GM19467 (cell line): ENCODE measurements around the gene CRTC1.
"Not testable (repeated sequence)": the region's sequence is repeated elsewhere in the genome, so short reads cannot be mapped to it uniquely, and the experiment has no call there.

Experiments used
- ATAC-seq: cut with Tn5 transposase; IDR thresholded peaks from one replicate; pipeline ENCODE4 v1.9.1; 2021; ENCODE audit warnings: mild to moderate bottlenecking, moderate library complexity; ENCODE audit not compliant: unreplicated experiment

Gene CRTC1

DNA sequence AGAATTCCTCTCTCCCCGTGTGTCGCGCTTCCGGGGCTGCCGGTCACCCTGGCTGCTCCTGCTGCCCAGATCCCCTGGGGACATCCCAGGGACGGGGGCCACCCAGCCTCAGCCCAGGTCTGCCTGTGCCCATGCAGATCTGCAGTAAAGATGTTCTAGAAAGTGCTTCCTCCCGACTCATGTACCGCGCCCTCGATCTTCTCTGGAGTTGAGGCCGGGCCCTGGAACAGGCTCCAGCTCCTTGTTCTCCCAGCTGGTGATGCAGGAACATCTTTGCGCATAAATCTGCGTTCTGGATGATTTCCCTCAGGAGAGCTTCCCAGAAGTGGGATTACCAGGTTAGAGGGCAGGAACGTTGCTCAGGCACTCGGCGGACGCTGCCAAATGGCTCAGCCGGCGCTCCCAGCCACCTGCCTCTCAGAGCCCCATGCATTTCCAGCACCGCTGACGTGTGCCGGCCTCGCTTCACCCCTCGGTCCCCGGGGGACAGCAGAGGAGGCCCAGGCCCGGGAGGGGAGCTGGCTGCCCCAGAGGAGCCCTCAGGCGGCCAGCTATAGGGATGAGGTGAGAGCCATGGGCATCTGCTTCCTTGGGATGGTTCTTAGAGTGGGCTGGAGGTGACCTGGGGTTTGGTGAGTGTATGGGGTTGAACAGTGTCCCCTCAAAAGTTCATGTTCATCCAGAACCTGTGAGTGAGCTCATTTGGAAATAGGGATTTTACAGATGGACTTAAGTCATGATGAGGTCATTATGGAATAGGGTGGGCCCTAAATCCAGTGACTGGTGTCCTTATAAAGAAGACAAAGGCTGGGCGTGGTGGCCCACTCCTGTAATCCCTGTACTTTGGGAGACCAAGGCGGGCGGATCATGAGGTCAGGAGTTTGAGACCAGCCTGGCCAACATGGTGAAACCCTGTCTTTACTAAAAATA lies 42.6 kb downstream of the CRTC1 start:
- no peak for ATAC-seq

DNA sequence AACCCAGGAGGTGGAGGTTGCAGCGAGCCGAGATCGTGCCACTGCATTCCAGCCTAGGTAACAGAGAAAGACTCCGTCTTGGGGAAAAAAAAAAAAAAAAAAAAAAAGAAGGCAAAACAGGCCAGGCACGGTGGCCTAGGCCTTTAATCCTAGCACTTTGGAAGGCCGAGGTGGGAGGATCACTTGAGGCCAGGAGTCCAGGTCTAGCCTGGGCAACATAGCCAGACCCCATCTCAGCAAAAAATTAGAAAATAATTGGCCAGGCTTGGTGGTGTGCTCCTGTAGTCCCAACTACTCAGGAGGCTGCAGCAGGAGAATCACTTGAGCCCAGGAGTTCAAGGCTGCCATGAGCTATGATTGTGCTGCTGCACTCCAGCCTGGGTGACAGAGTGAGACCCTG lies 43.4 kb downstream of the CRTC1 start:
- no peak for ATAC-seq

DNA sequence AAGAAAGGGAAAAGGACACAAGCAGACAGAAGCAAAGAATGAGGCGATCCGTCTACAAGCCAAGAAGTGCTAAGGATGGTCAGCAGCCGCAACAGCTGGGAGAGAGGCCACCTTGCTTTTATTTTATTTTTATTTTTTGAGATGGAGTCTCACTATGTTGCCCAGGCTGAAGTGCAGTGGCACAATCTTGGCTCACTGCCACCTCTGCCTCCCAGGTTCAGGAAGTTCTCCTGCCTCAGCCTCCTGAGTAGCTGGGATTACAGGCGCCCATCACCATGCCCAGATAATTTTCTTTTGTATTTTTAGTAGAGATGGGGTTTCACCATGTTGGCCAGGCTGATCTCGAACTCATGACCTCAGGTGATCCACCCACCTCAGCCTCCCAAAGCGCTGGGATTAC lies 44.1 kb downstream of the CRTC1 start:
- ATAC-seq: not testable (repeated sequence)

DNA sequence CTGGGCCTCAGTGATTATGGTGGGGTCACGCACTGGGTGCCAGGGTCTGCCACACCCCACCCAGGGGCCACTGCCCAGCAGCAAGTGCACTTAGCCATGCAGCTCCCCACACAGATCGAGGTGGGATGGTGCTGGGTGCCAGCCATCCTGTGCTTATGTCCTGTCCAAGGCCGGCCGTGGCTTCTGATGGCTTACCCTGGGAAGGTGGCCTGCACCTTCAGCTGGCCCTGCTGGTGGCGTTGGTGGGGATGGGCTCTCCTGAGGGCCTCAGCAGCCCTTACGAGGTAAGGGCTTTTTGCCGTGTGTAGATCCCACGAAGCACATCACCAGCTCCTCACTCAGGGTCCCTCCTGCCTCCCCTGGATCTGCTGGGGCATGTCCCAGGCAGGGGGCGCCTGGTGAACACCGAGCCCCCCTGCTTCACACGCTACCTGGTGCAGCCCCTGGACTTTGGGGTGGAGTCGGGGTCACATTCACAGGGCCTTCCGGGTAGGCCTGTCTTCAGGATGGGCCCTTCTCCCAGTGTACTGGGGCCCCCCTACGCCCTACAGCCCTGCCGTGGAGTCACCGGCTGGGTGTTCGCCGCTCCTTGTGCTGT lies 46.6 kb downstream of the CRTC1 start:
- no peak for ATAC-seq

DNA sequence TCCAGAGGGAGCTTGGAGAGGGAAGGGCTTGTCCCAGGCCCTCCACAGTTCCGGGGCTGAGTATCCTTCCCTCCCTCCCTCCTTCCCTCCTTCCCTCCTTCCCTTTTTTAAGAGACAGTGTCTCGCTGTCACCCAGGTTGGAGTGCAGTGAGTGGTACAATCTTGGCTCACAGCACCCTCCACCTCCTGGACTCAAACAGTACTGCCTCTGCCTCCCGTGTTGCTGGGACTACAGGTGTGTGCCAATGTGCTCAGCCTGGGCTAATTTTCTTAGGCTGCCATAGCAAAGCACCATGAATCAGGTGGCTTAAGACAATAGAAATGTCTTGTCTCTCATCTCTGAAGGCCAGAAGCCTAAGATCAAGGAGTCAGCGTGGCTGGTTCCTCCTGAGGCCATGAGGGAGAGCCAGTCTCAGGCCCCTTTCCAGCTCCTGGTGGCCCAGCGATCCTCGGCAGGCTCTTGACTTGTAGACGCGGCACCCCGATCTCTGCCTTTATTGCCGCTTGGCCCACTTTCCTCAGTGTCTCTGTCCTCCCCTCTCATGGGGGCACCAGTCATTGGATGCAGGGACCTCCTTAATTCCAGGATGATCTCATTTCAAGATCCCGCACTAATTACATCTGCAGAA lies 47.5 kb downstream of the CRTC1 start:
- no peak for ATAC-seq

DNA sequence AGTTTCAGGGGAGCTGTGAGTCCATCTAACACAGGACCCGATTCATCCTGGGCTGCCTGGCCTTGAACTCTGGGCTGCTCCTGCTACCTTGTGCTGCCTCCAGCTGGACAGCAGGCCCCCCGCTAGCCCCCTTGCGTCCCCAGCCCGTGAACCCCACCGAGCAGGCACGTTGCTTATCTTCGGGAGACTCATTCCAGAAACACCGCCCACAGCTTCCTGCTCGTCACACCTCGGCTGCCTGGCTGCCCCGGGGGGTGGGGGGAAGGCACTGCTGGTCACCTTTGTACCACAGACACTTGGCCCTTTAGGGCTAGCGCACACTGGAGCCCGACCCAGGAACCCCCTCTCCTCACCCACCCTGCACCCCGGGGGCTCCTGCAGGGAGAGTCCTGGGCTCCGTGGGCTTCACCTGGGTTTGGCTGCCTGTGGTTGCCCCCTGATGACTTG lies 48.1 kb downstream of the CRTC1 start:
- ATAC-seq: no peak

DNA sequence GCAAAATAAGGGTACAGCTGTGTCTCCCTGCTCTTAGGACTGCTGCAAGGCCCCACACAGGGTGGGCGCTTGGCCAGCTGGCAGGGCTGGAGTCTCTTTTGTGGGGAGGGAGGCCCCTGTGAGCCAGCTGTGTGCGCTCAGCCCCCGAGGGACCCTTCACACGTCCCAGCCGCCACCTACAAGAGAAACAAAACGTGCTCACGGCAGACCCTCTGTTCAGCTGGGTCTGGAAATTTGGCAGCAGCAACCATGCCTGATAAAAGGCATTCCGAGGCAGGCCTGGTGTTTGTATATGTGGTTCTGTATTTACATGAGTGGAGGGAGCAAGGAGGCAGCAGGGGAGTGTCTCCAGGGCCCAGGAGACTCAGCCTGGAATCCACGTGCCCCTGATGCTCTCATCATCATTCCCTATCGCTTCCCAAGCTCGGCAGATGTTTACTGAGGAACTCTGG lies 49.7 kb downstream of the CRTC1 start:
- ATAC-seq: no peak

DNA sequence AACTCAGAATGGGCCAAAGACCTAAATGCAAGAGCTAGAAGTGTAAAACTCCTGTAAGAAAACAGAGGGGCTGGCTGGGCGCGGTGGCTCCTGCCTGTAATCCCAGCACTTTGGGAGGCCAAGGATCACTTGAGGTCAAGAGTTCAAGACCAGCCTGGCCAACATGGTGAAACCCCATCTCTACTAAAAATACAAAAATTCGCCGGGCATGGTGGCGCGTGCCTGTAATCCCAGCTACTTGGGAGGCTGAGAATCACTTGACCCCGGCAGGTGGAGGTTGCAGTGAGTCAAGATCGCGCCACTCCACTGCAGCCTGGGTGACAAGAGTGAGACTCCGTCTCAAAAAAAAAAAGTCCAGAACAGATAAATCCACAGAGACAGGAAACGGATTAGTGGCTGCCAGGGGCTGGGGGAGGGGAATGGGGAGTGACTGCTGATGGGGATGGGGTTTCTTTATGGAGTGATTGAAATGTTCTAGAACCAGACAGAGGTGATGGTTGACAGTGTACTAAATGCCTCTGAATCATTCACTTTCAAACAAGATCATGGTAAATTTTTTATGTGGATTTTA lies 50.4 kb downstream of the CRTC1 start:
- not testable (repeated sequence) for ATAC-seq

DNA sequence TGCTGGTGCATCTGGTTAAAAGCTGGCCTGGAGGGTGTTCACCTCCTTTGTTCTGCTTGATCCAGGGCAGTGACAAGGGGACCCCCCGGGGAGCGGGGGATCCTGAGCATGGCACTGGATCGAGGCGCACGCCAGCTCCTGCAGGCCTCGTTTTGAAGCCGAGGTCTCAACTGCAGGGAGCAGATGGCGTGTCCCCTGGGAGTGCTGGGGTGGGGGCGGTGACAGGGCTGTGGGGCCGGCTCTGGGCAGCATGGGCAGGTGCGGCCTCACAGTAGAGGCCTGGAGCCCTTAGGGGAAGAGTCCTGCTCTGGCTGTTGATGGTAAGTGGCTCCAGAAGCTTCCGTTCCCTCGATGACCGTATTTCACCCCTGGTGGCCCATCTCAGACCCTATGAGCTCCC lies 51.8 kb downstream of the CRTC1 start:
- ATAC-seq: no peak

DNA sequence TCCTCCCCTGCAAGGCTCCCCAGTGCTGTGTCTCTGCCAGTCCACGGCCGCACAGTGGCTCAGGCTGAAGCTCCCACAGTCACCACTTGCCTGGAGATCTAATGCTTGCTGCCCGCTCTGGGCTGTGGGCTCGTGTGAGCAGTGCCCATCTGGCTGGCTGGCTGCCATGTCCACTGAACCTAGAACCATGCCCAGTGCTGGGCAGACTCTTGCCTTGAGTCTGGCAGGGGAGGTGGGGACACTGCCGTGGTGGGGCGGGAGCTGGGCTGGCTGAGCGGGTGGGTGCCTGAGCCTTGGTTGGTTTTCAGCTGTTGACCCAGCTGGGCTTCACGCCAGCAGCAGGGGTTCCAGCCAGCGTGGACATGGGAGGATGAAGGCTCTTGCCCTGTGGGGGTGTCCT lies 52.3 kb downstream of the CRTC1 start:
- no peak for ATAC-seq

DNA sequence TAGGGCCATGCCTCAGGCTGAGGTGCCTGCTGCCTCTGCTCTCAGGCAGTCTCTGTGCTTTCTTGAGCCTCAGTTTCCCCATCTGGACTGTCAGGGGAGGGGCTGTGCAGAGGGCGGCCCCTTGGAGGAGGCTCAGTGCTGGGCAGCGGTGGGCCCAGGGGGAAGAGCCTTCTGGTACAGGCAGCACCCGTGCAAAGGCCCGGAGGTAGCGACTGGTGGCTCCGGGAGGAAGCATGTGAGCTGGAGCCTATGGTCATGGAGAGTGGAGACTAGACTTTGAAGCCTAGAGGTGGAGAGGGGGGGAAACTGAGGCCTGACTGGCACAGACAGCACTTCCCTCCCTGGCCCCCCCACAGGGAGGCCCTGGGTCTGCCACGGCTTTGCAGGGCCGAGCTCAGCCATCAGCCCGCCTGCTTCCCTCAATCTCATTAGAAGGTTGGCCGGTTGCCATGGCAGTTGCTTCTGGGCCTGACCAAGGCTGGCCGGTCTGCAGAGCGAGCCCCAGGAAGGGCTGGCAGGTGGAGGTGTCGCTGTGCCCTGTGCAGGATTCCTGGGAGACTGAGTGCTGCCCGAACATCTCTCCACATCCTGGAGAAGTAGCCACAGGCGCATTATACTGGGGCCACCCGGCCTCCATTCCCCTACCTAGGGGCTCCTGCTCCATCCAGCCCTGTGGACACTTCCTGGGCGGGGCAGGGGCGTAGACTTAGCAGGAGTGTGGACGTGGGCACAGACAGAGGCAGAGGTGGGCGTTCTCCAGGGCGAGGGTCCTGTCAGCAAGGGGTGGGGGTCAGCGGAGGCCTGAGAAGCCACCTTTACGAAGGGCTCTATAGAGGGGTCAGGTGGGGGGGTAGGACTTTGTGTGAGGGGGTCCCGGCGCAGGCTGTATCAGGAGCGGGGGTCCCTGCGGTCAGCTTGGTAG lies 53.2 kb downstream of the CRTC1 start:
- ATAC-seq: no peak

DNA sequence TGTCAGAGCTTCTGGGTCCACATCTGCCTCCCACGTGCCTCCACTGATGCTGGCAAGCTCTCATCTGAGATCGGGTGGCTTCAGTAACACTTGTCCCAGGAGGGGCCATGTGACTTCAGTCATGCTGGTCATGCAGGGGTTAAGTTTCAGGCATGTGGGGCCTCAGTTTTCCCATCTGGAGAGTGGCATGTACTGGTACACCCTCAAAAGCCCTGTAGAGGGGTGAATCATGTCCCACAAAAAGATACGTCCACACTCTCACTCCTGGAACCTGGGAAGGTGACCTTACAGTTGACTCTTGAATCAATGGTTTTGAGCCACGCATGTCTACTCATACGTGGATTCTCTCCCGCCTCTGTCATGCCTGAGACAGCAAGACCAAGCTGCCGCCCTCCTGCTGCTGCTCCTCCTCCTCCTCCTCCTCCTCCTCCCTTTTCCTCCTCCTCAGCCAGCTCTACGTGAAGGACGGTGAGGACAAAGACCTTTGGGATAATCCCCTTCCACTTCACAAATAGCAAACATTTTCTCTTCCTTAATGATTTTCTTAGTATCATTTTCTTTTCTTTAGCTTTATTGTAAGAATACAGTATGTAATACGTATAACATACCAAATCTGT lies 54.0 kb downstream of the CRTC1 start:
- ATAC-seq: no peak

DNA sequence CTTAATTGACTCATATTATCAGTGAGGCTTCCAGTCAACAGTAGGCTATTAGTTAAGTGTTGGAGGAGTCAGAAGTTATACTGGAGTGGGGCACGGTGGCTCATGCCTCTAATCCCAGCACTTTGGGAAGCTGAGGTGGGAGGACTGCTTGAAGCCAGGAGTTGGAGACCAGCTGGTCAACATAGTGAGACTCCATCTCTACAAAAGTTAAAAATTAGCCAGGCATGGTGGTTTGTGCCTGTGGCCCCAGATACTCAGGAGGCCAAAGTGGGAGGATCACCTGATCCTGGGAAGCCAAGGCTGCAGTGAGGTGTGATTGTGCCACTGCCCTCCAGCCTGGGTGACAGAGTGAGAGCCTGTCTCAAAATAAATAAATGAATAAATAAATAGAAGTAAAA lies 54.5 kb downstream of the CRTC1 start:
- no peak for ATAC-seq

DNA sequence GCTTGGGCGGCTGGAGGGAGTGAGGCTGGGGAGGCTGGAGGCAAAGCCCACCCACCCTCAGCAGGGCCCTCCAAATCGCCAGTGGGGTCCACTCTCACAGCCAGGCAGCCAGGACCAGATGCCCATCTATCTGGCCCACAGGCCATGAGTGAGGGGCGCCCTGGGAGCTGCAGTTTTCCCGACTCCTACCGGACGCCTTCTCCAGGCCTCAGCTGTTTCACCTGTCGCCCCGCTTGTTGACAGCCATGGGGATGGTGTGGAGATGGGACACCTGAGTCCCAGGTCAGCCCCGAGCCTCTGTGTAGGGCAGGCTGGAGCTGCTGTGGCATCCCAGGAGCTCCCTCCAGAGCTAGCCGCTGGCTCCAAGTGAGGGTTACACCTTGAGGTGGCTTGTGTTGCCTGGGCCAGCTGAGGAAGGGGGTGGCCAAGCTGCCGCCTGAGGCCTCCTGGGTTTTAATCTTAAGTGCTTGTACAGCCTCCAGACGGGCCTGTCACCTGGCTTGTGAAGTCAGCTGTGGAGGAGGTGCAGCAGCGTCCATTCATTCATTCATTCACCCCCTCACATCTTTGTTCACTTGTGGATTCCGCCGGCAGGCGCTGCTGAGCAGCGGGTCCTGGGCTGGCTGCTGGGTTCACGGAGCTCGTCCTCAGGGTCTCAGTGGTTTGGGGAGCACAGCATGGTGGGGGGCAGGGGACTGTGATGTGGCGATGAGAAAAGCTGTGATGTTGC lies 55.6 kb downstream of the CRTC1 start:
- no peak for ATAC-seq

DNA sequence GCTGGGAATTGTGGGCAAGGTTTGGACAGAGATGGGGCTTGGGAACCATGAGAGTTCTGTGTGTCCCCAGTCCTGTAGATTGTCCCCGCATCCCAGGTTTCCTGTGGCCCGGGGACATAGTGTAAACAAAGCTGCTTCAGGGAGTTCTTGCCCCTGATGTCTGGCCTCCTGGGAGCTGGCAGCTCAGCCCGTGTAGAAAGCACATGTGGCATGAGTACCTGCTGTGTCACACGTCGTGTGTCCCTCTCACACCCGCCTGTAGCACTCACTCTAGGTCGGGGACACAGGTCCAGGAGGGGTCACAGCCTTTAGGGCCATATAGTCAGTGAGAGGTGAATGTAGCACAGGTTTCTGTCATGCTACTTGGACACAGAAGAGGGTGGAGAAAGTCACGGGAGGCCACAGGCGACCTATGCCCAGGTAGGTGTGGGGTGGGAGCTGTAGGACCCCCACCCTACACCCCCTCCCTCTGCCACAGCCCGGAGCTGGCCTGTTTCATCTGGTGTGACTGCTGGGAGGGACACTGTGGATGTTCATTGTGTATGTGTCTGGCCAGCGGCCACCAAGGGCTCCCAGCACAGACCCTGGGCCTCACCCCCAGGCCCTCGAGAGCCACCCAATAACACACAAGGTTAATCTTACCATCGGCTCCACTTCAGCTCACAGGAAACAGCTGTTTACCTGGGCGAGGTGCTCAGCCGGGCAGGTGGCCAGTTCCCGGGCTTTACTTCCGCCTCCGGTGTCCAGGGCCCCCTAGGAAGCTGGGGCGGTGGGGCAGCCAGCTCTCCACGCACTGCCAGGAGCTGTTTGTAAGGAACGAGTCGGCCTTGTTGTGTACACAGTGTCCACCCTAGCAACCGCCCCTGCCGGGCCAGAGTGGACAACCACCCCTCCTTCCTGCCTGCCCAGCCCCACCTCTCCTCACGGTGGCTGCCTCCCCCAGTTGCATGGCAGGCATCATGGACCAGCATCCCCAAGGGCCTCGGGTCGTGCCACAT lies 57.9 kb downstream of the CRTC1 start:
- ATAC-seq: no peak

DNA sequence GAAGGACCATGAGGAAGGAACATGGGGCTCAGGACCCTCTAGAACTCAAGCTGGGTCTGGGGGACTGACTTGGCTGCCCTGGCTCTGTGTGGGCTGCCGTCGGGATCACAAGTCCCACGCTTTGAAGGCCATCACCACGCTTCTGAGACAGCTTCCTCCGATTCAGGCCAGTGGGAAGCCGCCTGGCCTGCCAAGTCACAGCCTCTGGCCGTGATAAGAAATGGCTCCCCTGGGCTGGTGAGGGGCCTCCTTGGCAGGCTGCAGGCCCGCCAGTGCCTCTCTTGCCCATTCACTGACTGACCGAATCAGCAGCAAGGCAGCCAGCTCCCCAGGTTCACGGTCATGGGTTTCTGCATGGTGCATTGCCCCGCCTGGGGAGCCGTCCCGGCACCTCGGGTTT lies 58.8 kb downstream of the CRTC1 start:
- no peak for ATAC-seq

DNA sequence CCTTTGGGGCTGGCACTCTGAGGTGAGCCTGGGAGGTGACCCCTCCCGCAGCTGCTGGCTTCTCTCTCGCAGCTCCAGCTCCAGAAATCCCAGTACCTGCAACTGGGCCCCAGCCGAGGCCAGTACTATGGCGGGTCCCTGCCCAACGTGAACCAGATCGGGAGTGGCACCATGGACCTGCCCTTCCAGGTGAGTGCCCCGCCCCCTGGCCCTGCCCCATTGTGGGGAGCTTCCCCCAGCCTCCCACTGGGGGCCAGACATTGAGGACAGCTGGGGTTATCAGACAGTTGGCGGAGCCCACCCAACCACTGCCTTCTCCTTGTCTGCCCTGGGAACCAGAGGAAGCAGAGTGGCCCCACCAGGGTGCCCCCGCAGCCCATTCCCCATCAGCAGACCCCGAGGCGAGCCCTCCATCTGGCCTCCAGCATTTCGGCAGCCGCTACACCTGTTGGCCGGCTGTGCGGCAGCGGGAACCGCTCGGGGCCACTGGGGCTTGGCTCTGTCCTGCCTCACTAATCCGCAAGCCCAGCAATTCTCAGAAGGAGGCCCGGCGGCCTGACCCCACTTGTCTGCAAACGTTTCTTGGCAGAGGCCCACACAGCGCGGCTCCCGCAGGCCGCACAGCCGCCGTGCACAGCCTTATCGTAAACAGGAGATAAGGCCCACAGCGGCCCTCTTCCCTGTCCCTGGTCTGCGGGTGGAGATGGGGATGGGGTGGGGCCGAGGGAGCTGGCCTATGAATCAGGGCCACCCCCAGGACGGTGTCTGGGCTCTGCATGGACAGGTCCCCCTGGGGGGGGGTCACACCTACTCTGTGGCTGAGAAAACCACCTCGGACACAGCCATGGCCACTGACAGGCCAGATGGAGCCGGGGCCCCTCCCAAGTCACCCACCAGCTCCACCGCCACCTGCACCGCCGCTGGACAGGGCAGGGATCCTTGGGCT lies 59.6 kb downstream of the CRTC1 start:
- no peak for ATAC-seq
